MM.1S (cell line): ENCODE results near the gene ARSA.

Experiments
- DNase-seq: peaks from one replicate; pipeline ENCODE4 v3.0.0-alpha.2; 2015
- H2AFZ ChIP-seq: fragments of 300-600 bp; sonication (generic); 2 replicates; pipeline ENCODE4 v1.6.0; 2016; ENCODE audit warnings: antibody characterized with exemption, low read length
- H3F3A ChIP-seq: fragments of 300-600 bp; sonication (generic); 2 replicates; pipeline ENCODE4 v1.6.1; 2016; ENCODE audit warnings: mild to moderate bottlenecking, antibody characterized with exemption, low read length, moderate library complexity, mixed read lengths; ENCODE audit not compliant: insufficient read depth
- H3K27ac ChIP-seq: fragments of 300-600 bp; sonication (generic); 2 replicates; pipeline ENCODE4 v1.5.1; 2016; ENCODE audit warnings: mild to moderate bottlenecking, low read length
- H3K27me3 ChIP-seq: fragments of 300-600 bp; sonication (generic); replicated peaks from 2 replicates; pipeline ENCODE4 v1.6.0; 2016; ENCODE audit warnings: low read length; ENCODE audit not compliant: insufficient read depth
- H3K36me3 ChIP-seq: fragments of 300-600 bp; sonication (generic); replicated peaks from 2 replicates; pipeline ENCODE4 v1.6.1; 2016; ENCODE audit warnings: mild to moderate bottlenecking, low read length, mixed read lengths; ENCODE audit not compliant: insufficient read depth
- H3K4me1 ChIP-seq: fragments of 300-600 bp; sonication (generic); 2 replicates; pipeline ENCODE4 v1.6.1; 2016; ENCODE audit warnings: low read length, mixed read lengths
- H3K4me2 ChIP-seq: fragments of 300-600 bp; sonication (generic); 2 replicates; pipeline ENCODE4 v1.6.0; 2016; ENCODE audit warnings: low read depth, low read length
- H3K4me3 ChIP-seq: fragments of 300-600 bp; sonication (generic); 2 replicates; pipeline ENCODE4 v1.5.1; 2016; ENCODE audit warnings: low read length, mixed read lengths
- H3K79me2 ChIP-seq: fragments of 300-600 bp; sonication (generic); 2 replicates; pipeline ENCODE4 v1.6.1; 2016; ENCODE audit warnings: mixed run types, low read length, mixed read lengths
- H3K9ac ChIP-seq: fragments of 300-600 bp; sonication (generic); 2 replicates; pipeline ENCODE4 v1.6.1; 2016; ENCODE audit warnings: low read length, mixed read lengths
- H3K9me2 ChIP-seq: fragments of 300-600 bp; sonication (generic); replicated peaks from 2 replicates; pipeline ENCODE4 v1.6.1; 2016; ENCODE audit warnings: mild to moderate bottlenecking, low read length, mixed read lengths; ENCODE audit not compliant: insufficient read depth
- H3K9me3 ChIP-seq: fragments of 300-600 bp; sonication (generic); replicated peaks from 2 replicates; pipeline ENCODE4 v1.6.1; 2016; ENCODE audit warnings: mild to moderate bottlenecking, low read length, mixed read lengths; ENCODE audit not compliant: insufficient read depth
- H4K20me1 ChIP-seq: fragments of 300-600 bp; sonication (generic); 2 replicates; pipeline ENCODE4 v1.6.1; 2016; ENCODE audit warnings: mild to moderate bottlenecking, low read length, moderate library complexity, mixed read lengths; ENCODE audit not compliant: insufficient read depth
- EZH2 ChIP-seq: fragments of 300-600 bp; sonication (generic); optimal IDR thresholded peaks from 2 replicates; pipeline ENCODE3; 2017; ENCODE audit warnings: low read depth, mild to moderate bottlenecking, antibody characterized with exemption, low read length, mixed read lengths
- EZH2phosphoT487 ChIP-seq: fragments of 300-600 bp; sonication (generic); IDR thresholded peaks from 2 replicates; pipeline ENCODE4 v1.6.1; 2018; ENCODE audit warnings: antibody characterized with exemption, low read length
- TF ChIP-seq, protein P1 (sequence below): fragments of 300-600 bp; sonication (generic); IDR thresholded peaks from 2 replicates; pipeline ENCODE4 v1.5.1; 2016; ENCODE audit warnings: antibody characterized with exemption, low read length, mixed read lengths

ARSA gene

GRCh38 chr22:50635591-50635990, 7.6 kb upstream of the ARSA start:
- Histone ChIP-seq H3K9ac (no peak overlapping the region), H3K27me3 (0 out of 2 replicates have a peak, but pooled peaks cover 8% of the 10 kb centered on the region), H3K36me3 (no peaks in the 10 kb centered on the region), H3K4me3 (no peak overlapping the region), H3K9me2 (no peaks in the 10 kb centered on the region), H3K4me2 (no peak overlapping the region), H4K20me1 (no peaks in the 10 kb centered on the region), H3F3A (no peaks in the 10 kb centered on the region), H3K79me2 (no peaks in the 10 kb centered on the region), H2AFZ (no peak overlapping the region), H3K27ac (no peak overlapping the region), H3K4me1 (no peaks in the 10 kb centered on the region), H3K9me3 (no peaks in the 10 kb centered on the region)
- no peak for DNase-seq
- TF ChIP-seq, protein P1, sequence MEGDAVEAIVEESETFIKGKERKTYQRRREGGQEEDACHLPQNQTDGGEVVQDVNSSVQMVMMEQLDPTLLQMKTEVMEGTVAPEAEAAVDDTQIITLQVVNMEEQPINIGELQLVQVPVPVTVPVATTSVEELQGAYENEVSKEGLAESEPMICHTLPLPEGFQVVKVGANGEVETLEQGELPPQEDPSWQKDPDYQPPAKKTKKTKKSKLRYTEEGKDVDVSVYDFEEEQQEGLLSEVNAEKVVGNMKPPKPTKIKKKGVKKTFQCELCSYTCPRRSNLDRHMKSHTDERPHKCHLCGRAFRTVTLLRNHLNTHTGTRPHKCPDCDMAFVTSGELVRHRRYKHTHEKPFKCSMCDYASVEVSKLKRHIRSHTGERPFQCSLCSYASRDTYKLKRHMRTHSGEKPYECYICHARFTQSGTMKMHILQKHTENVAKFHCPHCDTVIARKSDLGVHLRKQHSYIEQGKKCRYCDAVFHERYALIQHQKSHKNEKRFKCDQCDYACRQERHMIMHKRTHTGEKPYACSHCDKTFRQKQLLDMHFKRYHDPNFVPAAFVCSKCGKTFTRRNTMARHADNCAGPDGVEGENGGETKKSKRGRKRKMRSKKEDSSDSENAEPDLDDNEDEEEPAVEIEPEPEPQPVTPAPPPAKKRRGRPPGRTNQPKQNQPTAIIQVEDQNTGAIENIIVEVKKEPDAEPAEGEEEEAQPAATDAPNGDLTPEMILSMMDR, result no peak
- TF ChIP-seq EZH2 (no peak), EZH2phosphoT487 (no peak)

DNA sequence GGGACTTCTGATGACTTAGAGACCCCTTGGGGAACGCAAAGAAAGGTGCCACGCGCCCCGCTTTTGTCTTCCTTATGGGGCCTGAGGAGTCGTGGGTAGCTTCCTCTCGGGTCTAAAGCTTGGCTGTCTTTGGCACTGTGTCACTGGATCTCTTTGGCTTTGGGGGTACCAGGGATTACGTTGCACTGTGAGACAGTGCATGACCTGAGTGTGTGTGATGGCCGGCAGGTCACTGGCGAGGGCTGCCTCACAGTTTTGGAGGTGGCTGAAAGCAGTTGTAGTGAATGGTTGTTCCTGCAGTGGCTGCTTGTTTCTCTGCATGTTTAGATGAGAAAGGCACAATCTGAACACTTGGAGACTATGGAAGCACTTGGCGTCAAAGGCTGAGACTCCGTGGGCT, 5.8 kb upstream of the ARSA start:
- no peak overlapping the region for H3K4me3 ChIP-seq
- H4K20me1 ChIP-seq, result no peaks in the 10 kb centered on the region
- H3K27ac ChIP-seq, result no peak overlapping the region
- H3K4me1 ChIP-seq, result peaks cover 2% of the 10 kb centered on the region; the same call in 1 of the 2 replicates
- H3F3A ChIP-seq, result no peaks in the 10 kb centered on the region
- no peaks in the 10 kb centered on the region for H3K9me2 ChIP-seq
- no peak overlapping the region for H2AFZ ChIP-seq
- H3K79me2 ChIP-seq, result no peaks in the 10 kb centered on the region
- no peaks in the 10 kb centered on the region for H3K9me3 ChIP-seq
- TF ChIP-seq EZH2 (no peak), EZH2phosphoT487 (no peak)
- TF ChIP-seq, protein P1, result no peak
- H3K9ac ChIP-seq, result no peak overlapping the region
- no peaks in the 10 kb centered on the region for H3K36me3 ChIP-seq
- DNase-seq, result no peak
- no peak overlapping the region for H3K4me2 ChIP-seq
- H3K27me3 ChIP-seq, result 0 out of 2 replicates have a peak, but pooled peaks cover 8% of the 10 kb centered on the region

DNA sequence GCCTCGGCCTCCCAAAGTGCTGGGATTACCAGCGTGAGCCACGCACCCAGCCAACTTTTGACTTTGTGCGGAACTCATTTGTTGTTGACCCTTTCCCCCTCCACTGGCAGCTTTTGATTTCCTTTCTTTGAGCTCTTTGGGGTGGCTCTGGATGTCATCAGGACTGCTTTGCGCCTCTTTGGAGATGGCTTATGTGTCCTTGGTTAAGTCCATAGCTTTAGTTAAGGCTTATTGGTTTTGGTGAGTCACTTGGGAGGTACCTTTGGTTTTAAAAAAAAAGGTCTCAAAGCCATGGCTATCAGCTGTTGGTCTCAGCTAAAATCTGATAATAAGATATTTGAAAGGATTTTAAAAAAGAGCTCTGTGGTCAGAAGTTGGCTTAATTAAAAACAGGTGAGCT, 5.1 kb upstream of the ARSA start:
- Histone ChIP-seq H3K9me3 (no peaks in the 10 kb centered on the region), H3K79me2 (no peaks in the 10 kb centered on the region), H3K4me1 (peaks cover 3% of the 10 kb centered on the region; the same call in 1 of the 2 replicates), H3K36me3 (no peaks in the 10 kb centered on the region), H3F3A (no peaks in the 10 kb centered on the region), H3K9ac (no peak overlapping the region), H2AFZ (no peak overlapping the region), H3K9me2 (no peaks in the 10 kb centered on the region), H3K4me2 (no peak overlapping the region), H4K20me1 (no peaks in the 10 kb centered on the region), H3K4me3 (no peak overlapping the region), H3K27ac (no peak overlapping the region), H3K27me3 (0 out of 2 replicates have a peak, but pooled peaks cover 8% of the 10 kb centered on the region)
- no peak for TF ChIP-seq EZH2phosphoT487
- TF ChIP-seq EZH2, result no peak
- TF ChIP-seq, protein P1, result no peak
- DNase-seq, result no peak
